Karpas-422 (cell line): ENCODE results near the gene EYA2. TPM values are rescaled to one million over a fixed set of nuclear protein-coding genes. Genes with fewer than 3 reads are reported as not detected.

Experiments used
- DNase-seq: peaks from one replicate; pipeline ENCODE4 v3.0.0-alpha.2; 2015
- H2AFZ ChIP-seq: fragments of 200-600 bp; sonication (generic); 2 replicates; pipeline ENCODE4 v1.6.1; 2014; ENCODE audit warnings: antibody characterized with exemption, low read length, mixed read lengths
- H3K27ac ChIP-seq: fragments of 200-600 bp; sonication (generic); 2 replicates; pipeline ENCODE4 v1.5.1; 2014; ENCODE audit warnings: mild to moderate bottlenecking, low read length, moderate library complexity
- H3K27me3 ChIP-seq: fragments of 200-600 bp; sonication (generic); 2 replicates; pipeline ENCODE4 v1.6.1; 2014; ENCODE audit warnings: low read length, mixed read lengths
- H3K36me3 ChIP-seq: fragments of 200-600 bp; sonication (generic); 2 replicates; pipeline ENCODE4 v1.6.1; 2014; ENCODE audit warnings: low read length, mixed read lengths; ENCODE audit not compliant: insufficient read depth
- H3K4me1 ChIP-seq: fragments of 200-600 bp; sonication (generic); 2 replicates; pipeline ENCODE4 v1.6.1; 2014; ENCODE audit warnings: mild to moderate bottlenecking, low read length, mixed read lengths
- H3K4me2 ChIP-seq: fragments of 200-600 bp; sonication (generic); 2 replicates; pipeline ENCODE4 v1.6.1; 2014; ENCODE audit warnings: low read length, low read depth, mild to moderate bottlenecking; ENCODE audit not compliant: poor library complexity, severe bottlenecking
- H3K4me3 ChIP-seq: fragments of 200-600 bp; sonication (generic); 2 replicates; pipeline ENCODE4 v1.5.1; 2014; ENCODE audit warnings: mild to moderate bottlenecking, antibody characterized with exemption, low read length, mixed read lengths
- H3K79me2 ChIP-seq: fragments of 200-600 bp; sonication (generic); 2 replicates; pipeline ENCODE4 v1.6.1; 2014; ENCODE audit warnings: mild to moderate bottlenecking, low read length, mixed read lengths
- H3K9ac ChIP-seq: fragments of 200-600 bp; sonication (generic); 2 replicates; pipeline ENCODE4 v1.6.0; 2014; ENCODE audit warnings: low read length
- H3K9me2 ChIP-seq: fragments of 200-600 bp; sonication (generic), shearing (Covaris generic); replicated peaks from 2 replicates; pipeline ENCODE4 v1.6.0; 2014; ENCODE audit warnings: mild to moderate bottlenecking, low read length, moderate library complexity; ENCODE audit not compliant: insufficient read depth
- H3K9me3 ChIP-seq: fragments of 300-700, 200-600 bp; sonication (generic); 2 replicates; pipeline ENCODE4 v1.6.1; 2014; ENCODE audit warnings: low read length, mixed read lengths
- H4K20me1 ChIP-seq: fragments of 200-600 bp; sonication (generic); 2 replicates; pipeline ENCODE4 v1.6.1; 2014; ENCODE audit warnings: mild to moderate bottlenecking, antibody characterized with exemption, low read length, low read depth; ENCODE audit not compliant: insufficient read depth
- total RNA-seq: library from RNA; depleted of rRNA; stranded (reverse); fragments of >200 nt; shearing (Covaris generic); gene quantifications from 2 replicates; pipeline ENCODE4 v1.2.3, GENCODE V29; 2014; ENCODE audit warnings: low replicate concordance

Gene EYA2
- total RNA-seq, 1 experiment from 2014 or later, result not detected

DNA sequence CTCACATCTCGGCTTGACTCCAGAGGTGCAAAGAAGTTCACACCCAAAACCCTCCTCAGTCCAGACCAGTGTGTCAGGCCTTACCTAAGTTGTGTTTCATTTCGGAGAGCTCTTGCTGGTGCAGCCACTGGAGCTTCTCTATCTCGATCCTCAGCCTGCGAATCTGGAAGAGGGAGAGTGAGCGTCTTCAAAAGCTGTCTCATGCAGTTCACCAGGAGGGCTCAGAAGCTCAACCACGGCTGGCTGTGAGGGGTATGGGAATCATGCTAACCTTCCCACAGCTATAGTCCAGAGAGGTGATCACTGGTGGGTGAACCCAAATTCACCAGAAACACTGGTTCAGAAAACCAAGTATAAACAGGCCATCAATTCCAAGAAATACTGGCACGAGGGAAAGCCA is 332.5 kb downstream of the EYA2 start:
- no peaks in the 10 kb centered on the region for H3K9me2 ChIP-seq
- H3K4me1 ChIP-seq, result peaks cover 20% of the 10 kb centered on the region
- H3K79me2 ChIP-seq, result peaks cover 4% of the 10 kb centered on the region; the same call in 1 of the 2 replicates
- H3K4me3 ChIP-seq, result no peak overlapping the region
- no peak for DNase-seq
- H3K4me2 ChIP-seq, result no peak overlapping the region
- H3K36me3 ChIP-seq, result peaks cover 56% of the 10 kb centered on the region
- H3K9ac ChIP-seq, result no peak overlapping the region
- no peaks in the 10 kb centered on the region for H3K27me3 ChIP-seq
- H3K27ac ChIP-seq, result no peak overlapping the region
- no peak overlapping the region for H2AFZ ChIP-seq
- no peaks in the 10 kb centered on the region for H3K9me3 ChIP-seq
- H4K20me1 ChIP-seq, result no peaks in the 10 kb centered on the region

DNA sequence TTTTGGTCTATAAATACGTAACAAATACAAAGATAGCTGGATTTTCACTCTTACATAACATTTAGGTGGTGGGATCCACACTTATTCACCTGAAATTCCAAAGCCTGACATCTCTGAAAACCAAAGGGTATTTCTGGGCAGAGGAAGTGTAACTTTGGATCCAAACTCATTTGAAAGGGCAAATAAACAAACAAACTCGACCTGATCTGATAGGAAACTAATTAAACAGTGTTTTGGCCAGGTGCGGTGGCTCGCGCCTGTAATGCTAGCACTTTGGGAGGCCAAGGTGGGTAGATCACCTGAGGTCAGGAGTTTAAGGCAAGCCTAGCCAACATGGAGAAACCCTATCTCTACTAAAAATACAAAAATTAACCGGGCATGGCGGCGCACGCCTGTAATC is 332.9 kb downstream of the EYA2 start:
- H3K79me2 ChIP-seq, result peaks cover 4% of the 10 kb centered on the region; the same call in 1 of the 2 replicates
- H3K27ac ChIP-seq, result no peak overlapping the region
- no peak overlapping the region for H2AFZ ChIP-seq
- DNase-seq, result no peak
- H3K9me2 ChIP-seq, result no peaks in the 10 kb centered on the region
- H3K4me1 ChIP-seq, result peaks cover 15% of the 10 kb centered on the region
- no peak overlapping the region for H3K4me3 ChIP-seq
- H3K9ac ChIP-seq, result no peak overlapping the region
- peaks cover 54% of the 10 kb centered on the region for H3K36me3 ChIP-seq
- no peaks in the 10 kb centered on the region for H3K9me3 ChIP-seq
- H3K27me3 ChIP-seq, result no peaks in the 10 kb centered on the region
- no peaks in the 10 kb centered on the region for H4K20me1 ChIP-seq
- no peak overlapping the region for H3K4me2 ChIP-seq

DNA sequence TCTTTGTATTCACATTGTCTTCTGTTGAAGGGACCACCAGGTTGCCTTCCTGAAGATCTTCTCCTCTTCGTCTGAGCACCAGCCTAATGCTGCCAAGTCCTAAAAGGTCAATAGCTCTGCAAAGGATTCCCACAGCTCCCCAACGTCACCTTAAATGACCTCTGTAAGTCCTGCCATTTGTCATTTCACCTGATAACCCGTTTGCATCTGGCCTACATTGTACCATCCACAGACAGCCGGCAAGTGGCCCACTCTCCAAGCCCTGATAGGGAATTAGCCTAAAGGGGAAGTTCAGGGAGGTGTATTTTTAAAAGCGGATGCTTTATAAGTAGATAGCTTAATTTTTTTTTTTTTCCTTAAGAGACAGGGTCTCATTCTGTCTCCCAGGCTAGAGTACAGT is 334.0 kb downstream of the EYA2 start:
- Histone ChIP-seq H2AFZ (no peak overlapping the region), H4K20me1 (no peaks in the 10 kb centered on the region), H3K79me2 (peaks cover 7% of the 10 kb centered on the region; the same call in 1 of the 2 replicates), H3K27me3 (no peaks in the 10 kb centered on the region), H3K4me3 (no peak overlapping the region), H3K27ac (no peak overlapping the region), H3K4me1 (peaks cover 7% of the 10 kb centered on the region; the same call in 1 of the 2 replicates), H3K36me3 (peaks cover 51% of the 10 kb centered on the region), H3K9me3 (no peaks in the 10 kb centered on the region), H3K9me2 (no peaks in the 10 kb centered on the region), H3K4me2 (no peak overlapping the region), H3K9ac (no peak overlapping the region)
- no peak for DNase-seq

DNA sequence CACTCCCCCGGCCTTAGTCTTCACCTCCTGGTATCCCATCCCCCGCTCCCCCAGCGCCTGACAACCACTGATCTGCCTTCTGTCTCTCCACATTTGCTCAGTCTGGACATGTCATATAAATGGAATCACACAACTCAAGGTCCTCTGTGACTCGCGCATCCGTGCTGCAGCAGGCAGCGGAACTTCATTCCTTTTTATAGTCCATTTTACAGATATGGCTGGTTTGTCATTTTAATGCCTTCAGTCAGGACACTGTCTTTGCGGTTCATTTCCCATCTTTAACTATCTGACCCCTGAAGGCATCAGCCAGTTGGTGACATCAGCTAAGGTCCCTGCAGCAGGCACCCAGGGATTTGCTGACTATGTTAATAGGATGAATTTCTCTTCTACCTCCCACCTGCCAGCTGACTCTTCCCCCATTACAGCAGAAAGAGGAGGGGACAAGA is 336.2 kb downstream of the EYA2 start:
- Histone ChIP-seq H3K36me3 (peaks cover 59% of the 10 kb centered on the region), H2AFZ (no peak overlapping the region), H3K79me2 (peaks cover 12% of the 10 kb centered on the region), H3K9ac (no peak overlapping the region), H3K9me3 (no peaks in the 10 kb centered on the region), H3K4me2 (no peak overlapping the region), H4K20me1 (no peaks in the 10 kb centered on the region; the same call in 1 of the 2 replicates), H3K27ac (no peak overlapping the region), H3K4me1 (peaks cover 3% of the 10 kb centered on the region), H3K4me3 (no peak overlapping the region), H3K9me2 (no peaks in the 10 kb centered on the region), H3K27me3 (no peaks in the 10 kb centered on the region)
- no peak for DNase-seq

DNA sequence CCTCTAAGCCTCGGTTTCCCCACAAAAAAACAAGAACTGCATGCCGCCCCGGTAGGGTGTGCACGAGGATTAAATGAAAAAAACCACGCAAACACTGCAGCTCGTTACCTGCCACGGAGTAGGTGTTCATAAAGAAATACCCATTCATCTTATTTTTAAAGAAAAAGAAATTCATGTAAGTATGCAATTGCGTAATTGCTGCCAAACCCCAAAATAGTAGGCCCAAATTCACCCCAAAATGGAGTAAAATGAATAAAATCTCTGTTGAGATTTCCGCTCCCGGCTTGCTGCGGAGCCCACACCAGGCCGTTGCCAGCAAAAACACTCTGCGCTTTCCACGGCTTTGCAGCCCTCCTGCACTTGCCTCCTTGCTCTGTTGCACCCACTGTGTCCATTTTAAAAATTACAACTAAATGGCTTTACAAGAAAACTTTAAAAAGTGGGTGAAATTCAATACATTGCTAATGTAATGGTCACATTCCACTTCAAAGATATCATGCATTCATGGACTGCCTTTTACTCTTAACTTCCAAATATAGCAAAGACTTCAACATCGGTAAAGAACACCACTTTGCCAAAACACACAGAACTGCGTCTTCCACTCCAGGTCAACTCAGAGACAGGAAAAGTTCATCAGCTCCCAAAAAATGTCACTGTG is 336.9 kb downstream of the EYA2 start:
- Histone ChIP-seq H3K4me2 (no peak overlapping the region), H4K20me1 (peaks cover 4% of the 10 kb centered on the region), H3K27ac (no peak overlapping the region), H2AFZ (no peak overlapping the region), H3K9me3 (no peaks in the 10 kb centered on the region), H3K9ac (no peak overlapping the region), H3K27me3 (no peaks in the 10 kb centered on the region), H3K4me1 (peaks cover 10% of the 10 kb centered on the region), H3K9me2 (no peaks in the 10 kb centered on the region), H3K36me3 (peaks cover 62% of the 10 kb centered on the region), H3K79me2 (peaks cover 14% of the 10 kb centered on the region), H3K4me3 (no peak overlapping the region)
- DNase-seq, result no peak

DNA sequence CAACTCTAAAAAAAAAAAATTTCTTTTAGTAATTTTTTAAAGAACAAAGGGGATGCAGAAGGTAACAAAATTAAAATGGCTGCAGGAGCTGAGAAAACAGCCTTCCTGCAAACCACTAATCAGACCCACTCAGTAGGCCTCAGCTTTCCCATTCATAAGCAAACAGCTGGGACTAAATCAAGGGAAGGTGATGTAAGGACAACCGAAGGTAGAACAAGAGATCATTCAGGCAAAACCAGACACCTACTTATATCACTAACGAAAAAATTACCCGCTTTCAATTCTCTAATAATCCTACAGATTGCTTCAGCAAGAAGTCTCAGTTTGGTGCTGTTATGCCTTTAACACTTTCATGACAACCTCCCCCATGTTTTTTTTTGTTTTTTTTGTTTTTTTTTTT is 337.9 kb downstream of the EYA2 start:
- H3K36me3 ChIP-seq, result peaks cover 63% of the 10 kb centered on the region

DNA sequence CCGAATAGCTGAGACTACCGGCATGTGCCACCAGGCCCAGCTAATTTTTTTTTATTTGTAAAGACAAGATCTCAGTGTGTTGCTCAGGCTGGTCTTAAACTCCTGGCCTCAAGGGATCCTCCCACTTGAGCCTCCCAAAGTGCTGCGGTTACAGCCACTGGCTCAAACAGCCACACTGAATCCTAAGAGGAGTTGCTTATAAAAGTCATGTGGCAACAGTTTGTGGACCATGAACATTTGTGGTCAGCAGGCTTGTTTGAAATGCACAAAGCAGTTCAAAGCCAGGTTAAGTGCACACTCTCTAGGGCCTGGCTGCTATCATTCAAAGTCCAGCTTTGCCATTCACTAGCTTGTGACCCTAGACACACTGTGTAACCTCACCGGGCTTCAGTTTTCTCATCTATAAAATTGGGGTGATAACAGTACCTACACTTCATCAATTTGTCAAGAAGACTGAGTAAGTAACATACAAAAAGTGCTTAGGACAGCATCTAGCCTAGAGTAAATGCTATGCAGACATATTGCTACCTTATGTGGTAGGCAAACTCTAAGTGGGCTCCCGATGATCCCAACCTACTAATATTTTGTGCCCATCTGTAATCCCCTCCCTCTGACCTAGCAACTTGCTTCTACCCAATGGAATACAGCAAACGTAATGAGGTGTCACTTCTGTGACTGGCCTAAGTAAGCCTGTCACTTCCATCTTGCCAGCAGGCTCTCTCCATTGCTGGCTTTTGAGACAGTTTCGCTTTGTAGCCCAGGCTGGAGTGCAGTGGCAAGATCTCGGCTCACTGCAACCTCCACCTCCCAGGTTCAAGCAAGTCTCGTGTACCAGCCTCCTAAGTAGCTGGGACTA is 338.9 kb downstream of the EYA2 start:
- Histone ChIP-seq H4K20me1 (peaks cover 4% of the 10 kb centered on the region), H3K9me3 (no peaks in the 10 kb centered on the region), H3K4me2 (no peak overlapping the region), H3K4me1 (peaks cover 14% of the 10 kb centered on the region), H2AFZ (no peak overlapping the region), H3K4me3 (no peak overlapping the region), H3K36me3 (peaks cover 68% of the 10 kb centered on the region), H3K27ac (no peak overlapping the region), H3K79me2 (peaks cover 23% of the 10 kb centered on the region), H3K27me3 (no peaks in the 10 kb centered on the region), H3K9me2 (no peaks in the 10 kb centered on the region), H3K9ac (no peak overlapping the region)
- no peak for DNase-seq

More for the DNA sequence above, 337.9 kb downstream of the EYA2 start:
- DNase-seq, result no peak
- H3K4me2 ChIP-seq, result no peak overlapping the region
- H3K9me3 ChIP-seq, result no peaks in the 10 kb centered on the region
- H3K79me2 ChIP-seq, result peaks cover 20% of the 10 kb centered on the region
- no peaks in the 10 kb centered on the region for H3K9me2 ChIP-seq
- H3K27ac ChIP-seq, result no peak overlapping the region
- H3K27me3 ChIP-seq, result no peaks in the 10 kb centered on the region
- peaks cover 14% of the 10 kb centered on the region for H3K4me1 ChIP-seq
- no peak overlapping the region for H3K4me3 ChIP-seq
- no peak overlapping the region for H2AFZ ChIP-seq
- H4K20me1 ChIP-seq, result peaks cover 4% of the 10 kb centered on the region
- H3K9ac ChIP-seq, result no peak overlapping the region

DNA sequence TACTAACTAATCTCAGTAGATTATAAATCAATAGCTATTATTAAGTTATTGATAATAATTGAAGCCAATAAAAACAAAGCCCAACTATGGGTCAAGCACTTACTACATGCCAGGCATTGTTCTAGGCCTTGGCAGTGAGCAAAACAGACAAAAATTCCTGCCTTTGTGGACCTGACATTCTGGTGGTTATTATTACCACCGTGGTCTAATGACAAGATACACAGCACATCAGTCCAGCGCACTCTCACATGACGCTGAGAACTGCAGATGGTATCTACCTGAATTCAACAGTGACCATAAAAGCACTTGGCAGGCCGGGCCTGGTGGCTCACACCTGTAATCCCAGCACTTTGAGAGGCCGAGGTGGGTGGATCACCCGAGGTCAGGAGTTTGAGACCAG is 340.5 kb downstream of the EYA2 start:
- no peaks in the 10 kb centered on the region for H3K9me3 ChIP-seq
- no peak overlapping the region for H3K27ac ChIP-seq
- peaks cover 26% of the 10 kb centered on the region for H3K79me2 ChIP-seq
- H3K9me2 ChIP-seq, result no peaks in the 10 kb centered on the region
- H4K20me1 ChIP-seq, result peaks cover 4% of the 10 kb centered on the region
- no peak overlapping the region for H3K4me3 ChIP-seq
- H3K36me3 ChIP-seq, result peaks cover 63% of the 10 kb centered on the region
- H3K4me1 ChIP-seq, result peaks cover 14% of the 10 kb centered on the region
- H3K4me2 ChIP-seq, result no peak overlapping the region
- no peaks in the 10 kb centered on the region for H3K27me3 ChIP-seq
- DNase-seq, result no peak
- H3K9ac ChIP-seq, result no peak overlapping the region
- no peak overlapping the region for H2AFZ ChIP-seq
